ENCODE data around the gene PTPRT. TPM values are rescaled to one million over a fixed set of nuclear protein-coding genes. Genes with fewer than 3 reads are reported as not detected.

PTPRT gene
- total RNA-seq, 4 donors from 2014 or later: 0.72 to 2.5 (median 1.4) TPM

GRCh38 chr20:42085366-42085765 is 1104.3 kb downstream of the PTPRT start:
- no peaks in the 10 kb centered on the region for H3K27me3 ChIP-seq
- no peak for DNase-seq (ENCODE audit: low spot score in 2 of 2)
- no peak overlapping the region for H3K27ac ChIP-seq
- H3K9me3 ChIP-seq: no peaks in the 10 kb centered on the region
- H3K4me1 ChIP-seq: peaks cover 8% of the 10 kb centered on the region
- TF ChIP-seq POLR2A (IDR thresholded peaks at IDR 0.05) (no peak), CTCF (IDR thresholded peaks at IDR 0.05) (no peak), EP300 (IDR thresholded peaks at IDR 0.05) (no peak), POLR2AphosphoS5 (IDR thresholded peaks at IDR 0.05) (no peak)
- no peak overlapping the region for H3K4me3 ChIP-seq
- WGBS: 93% methylated on average over 10 of the region's 10 CpGs
- no peaks in the 10 kb centered on the region for H3K36me3 ChIP-seq

GRCh38 chr20:42083280-42083679 is 1106.4 kb downstream of the PTPRT start:
- WGBS: 29% methylated on average over 1 of the region's 1 CpG
- Histone ChIP-seq H3K27me3 (no peaks in the 10 kb centered on the region), H3K9me3 (no peaks in the 10 kb centered on the region), H3K36me3 (no peaks in the 10 kb centered on the region), H3K4me1 (peaks cover 8% of the 10 kb centered on the region), H3K27ac (no peak overlapping the region), H3K4me3 (no peak overlapping the region)
- TF ChIP-seq CTCF (IDR thresholded peaks at IDR 0.05): no peak
- TF ChIP-seq EP300 (IDR thresholded peaks at IDR 0.05): no peak
- no peak for TF ChIP-seq POLR2A (IDR thresholded peaks at IDR 0.05)
- no peak for TF ChIP-seq POLR2AphosphoS5 (IDR thresholded peaks at IDR 0.05)
- no peak for DNase-seq (ENCODE audit: low spot score in 2 of 2)

GRCh38 chr20:42082611-42083010 is 1107.1 kb downstream of the PTPRT start:
- peaks cover 8% of the 10 kb centered on the region for H3K4me1 ChIP-seq
- no peak overlapping the region for H3K27ac ChIP-seq
- H3K9me3 ChIP-seq: no peaks in the 10 kb centered on the region
- no peak for DNase-seq (ENCODE audit: low spot score in 2 of 2)
- TF ChIP-seq EP300 (IDR thresholded peaks at IDR 0.05): no peak
- no peak for TF ChIP-seq CTCF (IDR thresholded peaks at IDR 0.05)
- TF ChIP-seq POLR2A (IDR thresholded peaks at IDR 0.05): no peak
- no peak for TF ChIP-seq POLR2AphosphoS5 (IDR thresholded peaks at IDR 0.05)
- WGBS: 25% methylated on average over 1 of the region's 1 CpG
- H3K27me3 ChIP-seq: no peaks in the 10 kb centered on the region
- no peak overlapping the region for H3K4me3 ChIP-seq
- no peaks in the 10 kb centered on the region for H3K36me3 ChIP-seq

- Histone ChIP-seq H3K9me3 (no peaks in the 10 kb centered on the region), H3K4me1 (peaks cover 8% of the 10 kb centered on the region), H3K36me3 (no peaks in the 10 kb centered on the region), H3K27me3 (no peaks in the 10 kb centered on the region), H3K27ac (no peak overlapping the region), H3K4me3 (no peak overlapping the region)
- TF ChIP-seq POLR2AphosphoS5 (IDR thresholded peaks at IDR 0.05) (no peak), EP300 (IDR thresholded peaks at IDR 0.05) (no peak), CTCF (IDR thresholded peaks at IDR 0.05) (no peak), POLR2A (IDR thresholded peaks at IDR 0.05) (no peak)
- DNase-seq (ENCODE audit: low spot score in 2 of 2): no peak
- 73% methylated on average over 4 of the region's 4 CpGs for WGBS
Measured at GRCh38 chr20:42080956-42081355, 1108.8 kb downstream of the PTPRT start.

GRCh38 chr20:42074944-42075343 is 1114.8 kb downstream of the PTPRT start:
- WGBS: 33% methylated on average over 1 of the region's 1 CpG
- Histone ChIP-seq H3K4me3 (no peak overlapping the region), H3K4me1 (no peaks in the 10 kb centered on the region), H3K9me3 (no peaks in the 10 kb centered on the region), H3K27ac (no peak overlapping the region), H3K36me3 (no peaks in the 10 kb centered on the region), H3K27me3 (no peaks in the 10 kb centered on the region)
- TF ChIP-seq EP300 (IDR thresholded peaks at IDR 0.05) (no peak), CTCF (IDR thresholded peaks at IDR 0.05) (no peak), POLR2A (IDR thresholded peaks at IDR 0.05) (no peak), POLR2AphosphoS5 (IDR thresholded peaks at IDR 0.05) (no peak)
- no peak for DNase-seq (ENCODE audit: low spot score in 2 of 2)

All from suprapubic skin (tissue), 4 donors.